ENCODE results near the gene ZER1.

Gene ZER1

GRCh38 chr9:128732576-128732975, 39.2 kb downstream of the ZER1 start:
- no peak for DNase-seq

GRCh38 chr9:128731691-128732090, 40.0 kb downstream of the ZER1 start:
- DNase-seq, result no peak

GRCh38 chr9:128731093-128731492, 40.6 kb downstream of the ZER1 start:
- no peak for DNase-seq

GRCh38 chr9:128729766-128730517, 41.8 kb downstream of the ZER1 start:
- DNase-seq, result no peak

- DNase-seq, result no peak
These were observed 42.4 kb downstream of the ZER1 start for GRCh38 chr9:128729302-128729701.

- no peak for DNase-seq
These were observed 43.4 kb downstream of the ZER1 start for GRCh38 chr9:128728298-128728697.

- no peak for DNase-seq
These were observed 44.0 kb downstream of the ZER1 start for GRCh38 chr9:128727640-128728248.

GRCh38 chr9:128724744-128725211, 46.9 kb downstream of the ZER1 start:
- peak; percentile 22 to 52 for DNase-seq

- DNase-seq, result peak; percentile 95 to 98
These were observed 47.6 kb downstream of the ZER1 start, which contains the start of gene ZDHHC12 for GRCh38 chr9:128723866-128724743. TSS of gene ZDHHC12 (minus strand) at chr9:128724127. CDS start at chr9:128724093, 34 bp downstream.

GRCh38 chr9:128723352-128723865, 48.3 kb downstream of the ZER1 start:
- DNase-seq, result no peak

GRCh38 chr9:128722380-128723351, 49.1 kb downstream of the ZER1 start:
- no peak for DNase-seq

GRCh38 chr9:128721487-128722010, 50.2 kb downstream of the ZER1 start:
- no peak for DNase-seq

GRCh38 chr9:128720841-128721486, 50.8 kb downstream of the ZER1 start:
- DNase-seq, result no peak

- DNase-seq, result no peak
These were observed 51.7 kb downstream of the ZER1 start for GRCh38 chr9:128719919-128720605.

- DNase-seq, result no peak
These were observed 53.3 kb downstream of the ZER1 start for GRCh38 chr9:128718475-128718874.

- DNase-seq, result no peak
These were observed 53.7 kb downstream of the ZER1 start for GRCh38 chr9:128718047-128718446.

GRCh38 chr9:128716581-128717254, 55.0 kb downstream of the ZER1 start:
- DNase-seq, result no peak

GRCh38 chr9:128715436-128715750, 56.3 kb downstream of the ZER1 start:
- DNase-seq, result no peak

- no peak for DNase-seq
These were observed 56.9 kb downstream of the ZER1 start for GRCh38 chr9:128714586-128715435.
